Measurements from ENCODE around the gene PTCH2.

The PTCH2 gene

GRCh38 chr1:44775078-44775929 is 67.7 kb downstream of the PTCH2 start, which contains the start of gene RPS8 (continued):
- TF ChIP-seq ZNF37A (tag by site-specific recombination; IDR thresholded peaks at IDR 0.05) (no peak), SALL2 (tag by site-specific recombination; IDR thresholded peaks at IDR 0.05; ENCODE audit: borderline replicate concordance) (no peak), ZNF2 (tag by site-specific recombination; IDR thresholded peaks at IDR 0.05) (peak; percentile 97; the same call in 1 of the 2 replicates), IKZF3 (tag by site-specific recombination; IDR thresholded peaks at IDR 0.05) (no peak), OSR2 (tag by site-specific recombination; IDR thresholded peaks at IDR 0.05) (no peak), ZNF274 (IDR thresholded peaks at IDR 0.05; ENCODE audit: low read length) (no peak), ZNF274 (tag by site-specific recombination; IDR thresholded peaks at IDR 0.05; ENCODE audit: borderline replicate concordance) (no peak), PRDM2 (tag by site-specific recombination; IDR thresholded peaks at IDR 0.05; ENCODE audit: borderline replicate concordance) (no peak), ZNF792 (tag by site-specific recombination; IDR thresholded peaks at IDR 0.05) (0 out of 2 replicates have a peak, but pooled peaks have one; percentile 27), ZNF148 (tag by site-specific recombination; IDR thresholded peaks at IDR 0.05; ENCODE audit: borderline replicate concordance) (no peak), ZNF239 (tag by site-specific recombination; IDR thresholded peaks at IDR 0.05) (no peak), ZNF558 (tag by site-specific recombination; IDR thresholded peaks at IDR 0.05) (no peak), ZNF23 (tag by site-specific recombination; IDR thresholded peaks at IDR 0.05; ENCODE audit: borderline replicate concordance) (no peak), ZNF26 (tag by site-specific recombination; IDR thresholded peaks at IDR 0.05) (no peak), ZNF48 (tag by site-specific recombination; IDR thresholded peaks at IDR 0.05) (no peak), KLF8 (tag by site-specific recombination; IDR thresholded peaks at IDR 0.05) (peak; percentile 94), SP3 (tag by site-specific recombination; IDR thresholded peaks at IDR 0.05) (peak; percentile 91), ZNF549 (tag by site-specific recombination; IDR thresholded peaks at IDR 0.05) (no peak), ZFP3 (tag by site-specific recombination; IDR thresholded peaks at IDR 0.05; ENCODE audit: low read depth) (no peak), ZFHX2 (tag by site-specific recombination; conservative IDR thresholded peaks at IDR 0.05) (peak; percentile 36), ZNF10 (tag by site-specific recombination; IDR thresholded peaks at IDR 0.05) (no peak), ZNF747 (tag by site-specific recombination; IDR thresholded peaks at IDR 0.05) (no peak), ZNF24 (tag by site-specific recombination; IDR thresholded peaks at IDR 0.05) (peak; percentile 91), ZNF529 (tag by site-specific recombination; IDR thresholded peaks at IDR 0.05; ENCODE audit: insufficient replicate concordance) (no peak), ZBTB49 (tag by site-specific recombination; IDR thresholded peaks at IDR 0.05; ENCODE audit: low read depth) (no peak)

Measured in HEK293 (cell line).